Renal cortical epithelial cell (primary cell): Measurements from ENCODE around the gene SYT2. TPM values are rescaled to one million over a fixed set of nuclear protein-coding genes. Genes with fewer than 3 reads are reported as not detected.
"Not testable (repeated sequence)": the region's sequence is repeated elsewhere in the genome, so short reads cannot be mapped to it uniquely, and the experiment has no call there.

ENCODE experiments used
- DNase-seq: peaks from one replicate; pipeline ENCODE4 v3.0.0-alpha.2; 2011; ENCODE audit warnings: low read depth
- total RNA-seq: library from RNA; depleted of rRNA; stranded (reverse); fragments of >200 nt; gene quantifications from 2 replicates; pipeline ENCODE4 v1.2.3, GENCODE V29; 2014

Gene SYT2
- total RNA-seq, 1 donor from 2014 or later: 0.05 TPM

- DNase-seq: no peak
Observed at GRCh38 chr1:202624088-202624780, 86.0 kb downstream of the SYT2 start.

- DNase-seq: not testable (repeated sequence)
Observed at GRCh38 chr1:202623476-202623875, 86.8 kb downstream of the SYT2 start.

GRCh38 chr1:202623075-202623474, 87.2 kb downstream of the SYT2 start:
- no peak for DNase-seq

GRCh38 chr1:202622388-202622787, 87.9 kb downstream of the SYT2 start:
- DNase-seq: no peak

GRCh38 chr1:202621446-202621845, 88.8 kb downstream of the SYT2 start:
- no peak for DNase-seq

GRCh38 chr1:202620036-202620435, 90.2 kb downstream of the SYT2 start:
- not testable (repeated sequence) for DNase-seq

- no peak for DNase-seq
Observed at GRCh38 chr1:202619505-202619904, 90.7 kb downstream of the SYT2 start.

GRCh38 chr1:202619012-202619411, 91.2 kb downstream of the SYT2 start:
- DNase-seq: peak; percentile 41

GRCh38 chr1:202616355-202616915, 93.8 kb downstream of the SYT2 start:
- DNase-seq: no peak

- peak; percentile 41 for DNase-seq
Observed at GRCh38 chr1:202615501-202616354, 94.5 kb downstream of the SYT2 start.

- not testable (repeated sequence) for DNase-seq
Observed at GRCh38 chr1:202615208-202615500, 95.1 kb downstream of the SYT2 start.

GRCh38 chr1:202614363-202615207, 95.7 kb downstream of the SYT2 start:
- DNase-seq: not testable (repeated sequence)

GRCh38 chr1:202613571-202613970, 96.7 kb downstream of the SYT2 start:
- no peak for DNase-seq

GRCh38 chr1:202612036-202612435, 98.2 kb downstream of the SYT2 start:
- not testable (repeated sequence) for DNase-seq

GRCh38 chr1:202605515-202605914, 104.7 kb downstream of the SYT2 start:
- DNase-seq: no peak

- DNase-seq: no peak
Observed at GRCh38 chr1:202603435-202603834, 106.8 kb downstream of the SYT2 start.

- DNase-seq: no peak
Observed at GRCh38 chr1:202600432-202601041, 109.7 kb downstream of the SYT2 start.

GRCh38 chr1:202599669-202600431, 110.4 kb downstream of the SYT2 start:
- peak; percentile 66 for DNase-seq

- no peak for DNase-seq
Observed at GRCh38 chr1:202597090-202597761, 113.0 kb downstream of the SYT2 start.

- DNase-seq: no peak
Observed at GRCh38 chr1:202596638-202597037, 113.6 kb downstream of the SYT2 start.
